HG02970 (cell line): ENCODE results near the gene TEAD3.

Experiments used
- ATAC-seq: cut with Tn5 transposase; IDR thresholded peaks from one replicate; pipeline ENCODE4 v1.9.1; 2021; ENCODE audit warnings: mild to moderate bottlenecking, moderate library complexity, moderate number of reproducible peaks; ENCODE audit not compliant: unreplicated experiment, low FRiP score

The TEAD3 gene

DNA sequence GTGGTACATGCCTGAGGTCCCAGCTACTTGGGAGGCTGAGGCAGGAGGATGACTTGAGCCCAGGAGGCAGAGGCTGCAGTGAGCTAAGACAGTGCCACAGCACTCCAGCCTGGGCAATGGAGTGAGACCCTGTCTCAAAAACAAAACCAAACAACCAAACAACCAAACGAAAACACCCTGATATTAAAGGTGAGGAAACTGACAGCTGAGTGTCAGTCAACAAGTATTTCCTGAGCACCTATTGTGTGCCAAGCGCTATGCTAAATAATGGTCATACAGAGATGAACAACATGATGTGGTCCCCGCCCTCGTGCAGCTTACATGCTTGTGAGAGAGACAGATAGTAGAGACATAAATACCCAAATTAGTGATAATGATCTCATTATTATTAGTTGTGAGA is 17.7 kb upstream of the TEAD3 start:
- no peak for ATAC-seq

DNA sequence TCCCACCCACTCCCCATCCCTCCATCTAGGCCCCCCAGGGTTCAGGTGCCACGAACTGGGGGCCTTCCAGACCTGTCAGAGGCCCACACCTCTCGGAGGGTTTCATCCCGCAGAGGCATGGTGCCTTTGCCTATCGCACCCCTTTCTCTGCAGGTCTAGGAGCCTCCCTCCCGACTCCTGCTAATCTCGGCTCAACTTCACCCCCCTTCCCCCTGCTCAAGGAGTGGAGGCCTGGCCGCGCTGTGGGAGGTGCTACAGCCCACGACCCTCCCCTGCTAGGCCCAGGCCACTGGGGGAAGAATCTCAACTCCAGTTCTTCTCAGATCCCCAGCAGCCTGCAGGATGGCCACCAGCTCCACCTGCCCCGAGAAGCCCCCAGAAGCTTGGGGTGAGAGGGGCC is 15.9 kb upstream of the TEAD3 start, which contains the start of gene TULP1:
TULP1 (minus strand) TSS at position 157 of the 400 bp plus-strand sequence; CDS start at position 119, 38 bp downstream.
- ATAC-seq, result no peak

DNA sequence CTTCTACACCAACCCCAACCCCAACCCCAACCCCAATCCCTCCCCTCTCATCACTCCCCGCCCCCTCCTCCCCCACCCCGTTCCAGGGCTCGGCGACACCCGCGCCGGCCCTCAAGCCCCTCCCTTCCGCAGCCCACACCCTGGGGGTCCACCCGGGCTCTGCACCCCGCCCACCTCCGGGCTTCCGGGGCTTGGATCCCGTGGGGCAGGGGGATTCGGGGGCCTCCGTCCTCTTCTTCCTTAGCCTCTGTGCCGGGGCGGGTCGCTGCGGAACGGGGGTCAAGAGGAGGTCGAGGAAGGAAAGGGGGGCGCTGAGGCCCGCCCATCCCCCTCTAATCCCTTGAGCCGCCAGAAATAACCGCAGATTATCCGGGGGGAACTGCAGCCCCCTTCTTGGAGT is 15.1 kb upstream of the TEAD3 start:
- ATAC-seq, result no peak

GRCh38 chr6:35511562-35511941 is 14.7 kb upstream of the TEAD3 start:
- no peak for ATAC-seq

GRCh38 chr6:35510916-35511561 is 14.2 kb upstream of the TEAD3 start:
- no peak for ATAC-seq

DNA sequence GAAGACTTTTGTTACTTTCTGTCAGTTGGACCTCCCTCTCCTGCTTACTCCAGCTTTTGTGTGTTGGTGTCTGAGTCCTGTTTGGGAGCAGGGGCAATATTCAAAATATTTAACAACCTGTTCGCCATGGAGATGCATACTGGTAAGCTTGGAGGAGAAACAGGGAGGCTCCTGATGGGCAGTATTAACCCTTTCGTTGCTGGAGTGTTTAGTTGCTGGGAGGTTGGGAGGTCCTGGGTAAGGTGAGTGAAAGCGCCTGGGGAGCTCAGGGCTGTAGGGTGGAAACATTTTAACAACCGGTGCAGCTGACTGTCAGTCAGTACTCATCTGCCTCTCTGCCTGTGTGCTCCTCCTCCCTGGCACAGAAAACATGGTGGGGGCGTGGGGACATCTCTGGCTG is 11.7 kb upstream of the TEAD3 start:
- ATAC-seq, result no peak

- ATAC-seq, result no peak
Observed at GRCh38 chr6:35508027-35508426, 11.1 kb upstream of the TEAD3 start.

- no peak for ATAC-seq
Observed at GRCh38 chr6:35507221-35507620, 10.3 kb upstream of the TEAD3 start.

DNA sequence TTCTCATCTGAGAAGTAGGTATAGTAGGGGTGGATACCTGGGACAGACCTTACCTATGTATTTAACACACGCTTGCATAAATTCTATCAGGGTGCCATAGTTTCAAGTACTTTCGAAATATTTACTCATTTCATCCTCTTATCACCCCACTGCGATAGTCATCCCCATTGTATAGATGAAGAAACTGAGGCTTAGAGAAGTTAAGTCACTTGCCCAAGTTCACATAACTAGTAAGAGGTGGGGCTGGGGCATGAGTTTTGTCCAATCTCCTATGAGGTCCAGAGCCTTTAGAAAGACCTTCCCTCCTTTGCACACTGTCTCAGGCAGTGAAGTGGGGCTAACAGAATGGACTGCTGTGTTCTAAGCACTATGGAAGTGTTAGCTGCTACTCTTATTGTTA is 9.7 kb upstream of the TEAD3 start:
- no peak for ATAC-seq

GRCh38 chr6:35505999-35506412 is 9.1 kb upstream of the TEAD3 start:
- no peak for ATAC-seq

DNA sequence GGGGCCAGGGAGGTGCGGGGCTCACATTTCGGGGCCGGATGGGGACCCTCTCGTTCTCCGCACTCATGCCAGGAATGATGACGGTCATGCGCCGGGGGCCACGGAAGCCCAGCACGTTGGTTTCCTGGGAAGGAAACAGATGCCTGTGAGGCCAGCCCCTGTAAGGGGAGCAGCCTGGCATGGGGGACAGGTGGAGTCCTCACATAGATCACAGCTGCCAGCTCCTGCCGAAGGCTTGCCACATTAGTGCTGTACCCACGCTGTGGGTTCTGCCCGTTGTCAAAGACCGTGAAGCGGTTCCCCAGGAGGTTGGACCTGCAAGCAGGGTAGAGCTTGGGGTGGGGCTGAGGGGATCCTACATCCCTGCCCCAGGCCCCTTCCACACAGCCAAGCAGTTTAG is 6.7 kb upstream of the TEAD3 start:
- no peak for ATAC-seq

DNA sequence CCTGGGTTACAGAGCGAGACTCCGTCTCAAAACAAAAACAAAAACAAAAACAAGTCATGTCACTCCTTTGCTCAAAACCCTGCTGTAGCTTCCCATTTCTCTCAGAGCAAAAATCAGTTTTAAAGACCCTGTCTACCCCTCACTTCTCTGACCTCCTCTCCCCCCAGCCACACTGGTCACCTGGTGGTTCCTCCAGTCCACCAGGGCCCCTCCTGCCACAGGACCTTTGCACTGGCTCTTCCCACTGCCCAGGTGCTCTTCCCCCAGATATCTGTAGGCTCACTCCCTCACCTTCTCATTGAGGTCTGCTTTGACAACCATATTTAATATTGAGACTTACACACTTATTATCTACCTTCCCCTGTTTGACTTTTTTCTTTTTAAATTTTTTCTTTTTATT is 4.9 kb upstream of the TEAD3 start:
- no peak for ATAC-seq

DNA sequence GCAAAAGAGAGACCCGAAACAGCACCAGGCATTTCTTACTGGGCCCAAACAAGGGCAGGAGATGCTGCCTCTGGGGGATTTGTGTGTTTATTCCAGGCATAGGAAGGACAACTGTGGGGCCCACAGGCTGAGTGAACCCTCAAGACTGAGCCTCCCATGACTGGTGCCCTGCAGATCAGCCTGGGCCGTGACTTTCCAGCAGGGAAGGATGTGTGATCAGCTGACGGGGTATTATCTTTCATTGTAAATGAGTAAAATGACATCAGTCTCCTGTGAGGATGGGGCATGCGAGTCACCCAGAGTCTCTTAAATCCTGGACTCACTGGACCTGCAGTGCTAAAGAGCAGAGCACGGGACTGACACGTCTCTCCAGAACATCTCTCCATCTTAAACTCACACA is 3.9 kb upstream of the TEAD3 start:
- no peak for ATAC-seq

DNA sequence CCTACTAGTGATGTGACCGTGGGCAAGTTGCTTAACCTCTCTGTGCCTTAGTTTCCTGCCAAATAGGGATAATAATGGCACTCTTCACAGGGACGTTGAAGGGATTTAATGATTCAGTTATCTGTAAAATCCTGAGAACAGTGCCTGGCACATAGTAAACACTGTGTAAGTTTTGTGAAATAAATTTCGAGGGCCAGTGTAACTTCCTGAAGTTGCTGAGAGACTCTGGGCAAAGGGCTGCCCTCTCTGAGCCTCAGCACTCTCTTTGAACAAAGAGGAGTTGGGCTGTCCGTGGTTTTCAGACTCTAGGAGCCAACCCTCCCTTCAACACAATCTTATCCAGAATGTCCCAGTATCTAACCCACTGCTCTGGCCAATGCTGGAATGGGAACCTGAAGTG is 2.5 kb upstream of the TEAD3 start:
- ATAC-seq, result no peak

DNA sequence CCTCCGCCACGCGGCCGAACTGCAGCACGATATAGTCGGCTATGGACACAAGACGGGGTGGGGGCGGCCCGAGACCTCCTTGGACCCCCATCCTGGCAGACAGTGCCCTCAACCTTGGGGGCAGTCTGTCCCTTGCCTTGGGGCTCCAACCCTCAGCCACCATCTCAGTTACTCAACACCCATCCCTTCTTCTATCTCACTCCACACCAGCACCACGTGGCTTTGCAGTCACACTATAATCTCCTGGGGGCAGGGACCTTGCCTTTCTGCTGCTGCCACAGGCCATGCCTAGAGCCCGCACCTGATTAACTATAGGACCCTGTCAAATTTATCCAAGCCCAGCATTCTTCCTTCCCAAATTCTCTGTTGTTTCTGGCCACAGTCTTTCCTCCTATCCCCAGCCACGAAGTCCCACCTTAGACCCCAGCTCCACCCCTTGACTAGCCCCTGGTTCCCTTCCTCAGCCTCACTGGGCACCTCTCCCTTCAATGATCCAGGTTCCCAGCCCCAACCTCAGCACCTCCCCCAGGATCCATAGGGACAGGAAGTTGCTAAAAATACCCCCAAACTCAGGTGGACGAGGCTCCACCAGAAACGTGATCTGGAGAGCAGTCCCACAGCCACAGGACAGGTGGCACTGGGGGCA is 1.7 kb upstream of the TEAD3 start:
- no peak for ATAC-seq

- no peak for ATAC-seq
Observed at GRCh38 chr6:35497571-35498421, 917 bp upstream of the TEAD3 start.

DNA sequence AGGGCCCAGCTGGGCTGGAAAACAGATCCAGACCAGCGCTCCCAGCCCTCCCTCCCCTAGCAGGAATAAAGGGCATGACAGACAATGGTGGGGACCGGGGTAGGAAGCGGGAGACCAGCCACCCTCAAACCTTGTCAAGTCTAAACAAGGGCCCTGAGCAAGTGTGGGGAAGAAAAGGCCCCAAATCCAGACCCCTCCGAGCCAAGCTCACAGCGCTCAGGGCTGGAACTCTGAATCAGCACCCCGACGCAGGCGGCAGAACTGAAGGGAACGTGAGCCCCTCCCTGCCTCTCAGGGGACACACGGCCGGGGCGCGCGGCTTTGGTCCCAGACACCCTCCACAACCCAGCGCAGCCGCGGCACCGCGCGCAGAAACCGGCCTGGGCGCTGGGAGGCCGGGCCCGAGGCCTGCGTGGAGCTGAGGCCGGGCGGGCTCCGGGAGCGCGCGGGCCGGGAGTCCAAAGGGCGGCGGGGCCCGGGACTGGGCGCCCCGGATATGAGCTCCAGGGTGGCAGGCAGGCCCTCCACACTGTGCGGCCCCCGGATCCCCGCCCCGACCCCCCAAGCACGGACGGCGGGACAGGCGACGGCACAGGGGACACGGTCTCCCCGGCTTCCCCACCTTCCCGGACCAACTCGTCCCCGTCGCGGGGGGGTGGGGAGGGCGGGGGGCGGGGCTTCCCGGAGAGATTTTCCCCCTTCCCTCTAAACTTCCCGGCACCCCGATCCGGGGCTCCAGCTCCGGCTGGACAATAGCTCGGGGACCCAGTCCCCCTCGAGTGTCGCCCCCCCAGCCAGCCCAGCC is 641 bp downstream of the TEAD3 start:
- no peak for ATAC-seq

- ATAC-seq, result no peak
Observed at GRCh38 chr6:35495258-35496035, 1.4 kb downstream of the TEAD3 start.

- no peak for ATAC-seq
Observed at GRCh38 chr6:35494161-35494563, 2.7 kb downstream of the TEAD3 start.
